Measurements from ENCODE around the gene KRT1. TPM values are rescaled to one million over a fixed set of nuclear protein-coding genes. Genes with fewer than 3 reads are reported as not detected.

The KRT1 gene
- under 1 TPM in 1 of 2 experiments, not detected in 1; 0.67 TPM for total RNA-seq
- 10 to 100 TPM; 21.0 to 25.5 TPM for polyA plus RNA-seq

- Mint-ChIP-seq H3K27ac (peak within 1 kb of the TSS in 3 of 7 donors; percentile 14 to 77 (median 43)), H3K4me1 (peaks cover 5 to 21% (median 15%) of the 10 kb centered on the region in 4 donors), H3K9me3 (no peaks in the 10 kb centered on the region), H3K27me3 (peaks cover 8 to 23% of the 10 kb centered on the region in 2 donors), H3K4me3 (peak within 1 kb of the TSS in 2 of 8 donors; percentile 2 to 51), H3K36me3 (no peaks in the 10 kb centered on the region)
- Histone ChIP-seq H3K27me3 (ENCODE audit: insufficient read depth, low read length) (no peaks in the 10 kb centered on the region), H3K27ac (ENCODE audit: low read depth, low read length) (no peak within 1 kb of the TSS), H3K4me1 (ENCODE audit: insufficient read depth, low read length) (peaks cover 11% of the 10 kb centered on the region), H3K36me3 (ENCODE audit: insufficient read depth, low read length) (no peaks in the 10 kb centered on the region), H3K4me3 (ENCODE audit: low read length in 2 of 2) (no peak within 1 kb of the TSS), H3K9me3 (ENCODE audit: control insufficient read depth in 1 of 2, low read length in 2 of 2) (no peaks in the 10 kb centered on the region)
- intact Hi-C loops (cut with micrococcal nuclease) = no loop called here
- CTCF ChIA-PET (ENCODE audit: partially characterized antibody) = interaction anchor here (1.3 to 1.4 kb wide), 2 partner anchors 68 to 190 kb away, joined by 3 to 4 read pairs; no protein-coding TSS in a partner anchor
- DNase-seq = no peak
- POLR2A ChIA-PET (ENCODE audit: partially characterized antibody) = no interaction called here
These were observed at the start of gene KRT1 for GRCh38 chr12:52680363-52680762. Gene KRT1, minus strand, starts transcription at chr12:52680407. Its CDS starts 59 bp downstream, at chr12:52680348.

DNA sequence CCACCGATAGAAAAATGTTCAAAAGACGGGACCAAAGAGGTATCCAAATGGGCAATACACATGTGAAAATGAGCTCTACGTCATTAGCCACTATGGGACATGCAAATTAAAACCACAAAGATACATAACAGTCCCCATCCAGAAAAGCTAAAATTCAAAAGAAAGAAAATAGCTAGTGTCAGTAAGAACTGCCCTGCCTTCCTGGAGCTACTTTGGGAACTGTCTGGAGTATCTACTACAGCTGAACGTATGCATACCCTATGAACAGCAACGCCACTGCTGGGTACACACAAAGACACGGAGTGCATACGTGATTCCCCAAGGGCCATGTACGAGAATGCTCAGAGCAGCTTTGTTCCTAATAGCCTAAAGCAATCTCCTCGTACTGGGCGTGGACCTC is 48.9 kb upstream of the KRT1 start:
- Mint-ChIP-seq H3K4me3 (no peak overlapping the region), H3K27me3 (peaks cover 4 to 16% of the 10 kb centered on the region in 2 donors), H3K36me3 (no peaks in the 10 kb centered on the region), H3K9me3 (peaks cover 0 to 2% (median 0%) of the 10 kb centered on the region in 8 donors), H3K4me1 (no peaks in the 10 kb centered on the region), H3K27ac (no peak overlapping the region)
- no peak overlapping the region for H3K4me3 ChIP-seq (ENCODE audit: low read length in 2 of 2)
- no peaks in the 10 kb centered on the region for H3K36me3 ChIP-seq (ENCODE audit: insufficient read depth, low read length)
- ChIA-PET CTCF (ENCODE audit: partially characterized antibody) (no interaction called here), POLR2A (ENCODE audit: partially characterized antibody) (no interaction called here)
- no peaks in the 10 kb centered on the region for H3K27me3 ChIP-seq (ENCODE audit: insufficient read depth, low read length)
- no peak for DNase-seq
- H3K4me1 ChIP-seq (ENCODE audit: insufficient read depth, low read length) = no peaks in the 10 kb centered on the region
- no peaks in the 10 kb centered on the region for H3K9me3 ChIP-seq (ENCODE audit: control insufficient read depth in 1 of 2, low read length in 2 of 2)
- H3K27ac ChIP-seq (ENCODE audit: low read depth, low read length) = no peak overlapping the region
- intact Hi-C loops (cut with micrococcal nuclease) = no loop called here

DNA sequence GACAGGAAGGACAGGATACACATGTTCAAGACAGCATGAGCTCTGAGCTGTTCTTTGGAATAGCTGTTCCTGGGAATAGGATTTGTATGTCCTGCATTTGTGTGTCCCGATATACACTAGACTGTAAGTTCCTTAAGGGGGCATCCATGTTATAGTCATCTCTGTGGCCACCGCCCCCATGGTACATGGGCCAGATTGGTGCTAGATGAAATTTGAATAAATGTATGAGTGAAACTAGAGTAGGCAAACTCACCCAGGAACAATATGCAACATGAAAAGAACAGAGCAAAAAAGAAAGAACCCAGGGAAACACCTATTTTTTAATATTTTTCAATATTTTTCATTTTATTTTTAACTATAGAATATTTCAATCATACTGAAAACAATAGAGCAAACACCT is 48.2 kb upstream of the KRT1 start:
- DNase-seq = no peak
- no peak overlapping the region for H3K4me3 Mint-ChIP-seq
- no peaks in the 10 kb centered on the region for H3K27me3 ChIP-seq (ENCODE audit: insufficient read depth, low read length)
- no peaks in the 10 kb centered on the region for H3K4me1 Mint-ChIP-seq
- H3K27ac ChIP-seq (ENCODE audit: low read depth, low read length) = no peak overlapping the region
- ChIA-PET POLR2A (ENCODE audit: partially characterized antibody) (no interaction called here), CTCF (ENCODE audit: partially characterized antibody) (no interaction called here)
- no peak overlapping the region for H3K27ac Mint-ChIP-seq
- H3K27me3 Mint-ChIP-seq = peaks cover 4 to 13% of the 10 kb centered on the region in 2 donors
- H3K36me3 ChIP-seq (ENCODE audit: insufficient read depth, low read length) = no peaks in the 10 kb centered on the region
- intact Hi-C loops (cut with micrococcal nuclease) = no loop called here
- no peaks in the 10 kb centered on the region for H3K36me3 Mint-ChIP-seq
- no peaks in the 10 kb centered on the region for H3K4me1 ChIP-seq (ENCODE audit: insufficient read depth, low read length)
- H3K9me3 ChIP-seq (ENCODE audit: control insufficient read depth in 1 of 2, low read length in 2 of 2) = no peaks in the 10 kb centered on the region
- H3K4me3 ChIP-seq (ENCODE audit: low read length in 2 of 2) = no peak overlapping the region
- H3K9me3 Mint-ChIP-seq = peaks cover 0 to 2% (median 0%) of the 10 kb centered on the region in 8 donors

DNA sequence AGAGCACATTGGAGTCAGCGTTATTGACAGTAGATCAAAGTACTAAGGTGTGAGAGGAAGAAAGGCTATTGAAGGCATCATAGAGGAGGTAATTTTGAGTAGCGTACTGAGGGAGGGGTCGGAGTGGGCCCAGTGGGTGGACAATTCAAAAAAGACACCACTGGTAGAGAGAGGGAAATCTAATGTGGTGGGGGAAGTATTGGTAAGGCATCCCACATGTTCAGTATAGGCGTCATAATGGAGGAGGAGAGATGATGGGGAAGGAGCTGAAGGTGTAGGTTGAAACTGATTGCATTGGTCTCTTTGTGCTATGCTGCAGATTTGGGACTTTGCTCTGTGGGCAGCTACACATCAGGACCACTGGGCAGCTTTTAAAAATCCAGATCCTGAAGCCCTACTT is 46.8 kb upstream of the KRT1 start:
- ChIA-PET CTCF (ENCODE audit: partially characterized antibody) (no interaction called here), POLR2A (ENCODE audit: partially characterized antibody) (no interaction called here)
- H3K27me3 ChIP-seq (ENCODE audit: insufficient read depth, low read length) = no peaks in the 10 kb centered on the region
- no peak overlapping the region for H3K27ac Mint-ChIP-seq
- no peak overlapping the region for H3K27ac ChIP-seq (ENCODE audit: low read depth, low read length)
- H3K27me3 Mint-ChIP-seq = peaks cover 4 to 15% of the 10 kb centered on the region in 2 donors
- H3K4me3 Mint-ChIP-seq = no peak overlapping the region
- intact Hi-C loops (cut with micrococcal nuclease) = no loop called here
- no peak overlapping the region for H3K4me3 ChIP-seq (ENCODE audit: low read length in 2 of 2)
- H3K4me1 Mint-ChIP-seq = no peaks in the 10 kb centered on the region
- no peaks in the 10 kb centered on the region for H3K4me1 ChIP-seq (ENCODE audit: insufficient read depth, low read length)
- H3K36me3 ChIP-seq (ENCODE audit: insufficient read depth, low read length) = no peaks in the 10 kb centered on the region
- H3K9me3 Mint-ChIP-seq = peaks cover 0 to 2% (median 0%) of the 10 kb centered on the region in 8 donors
- no peaks in the 10 kb centered on the region for H3K36me3 Mint-ChIP-seq
- no peaks in the 10 kb centered on the region for H3K9me3 ChIP-seq (ENCODE audit: control insufficient read depth in 1 of 2, low read length in 2 of 2)
- no peak for DNase-seq

- DNase-seq = no peak
- CTCF ChIA-PET (ENCODE audit: partially characterized antibody) = no interaction called here
- Histone ChIP-seq H3K27ac (ENCODE audit: low read depth, low read length) (no peak overlapping the region), H3K4me1 (ENCODE audit: insufficient read depth, low read length) (no peaks in the 10 kb centered on the region), H3K9me3 (ENCODE audit: control insufficient read depth in 1 of 2, low read length in 2 of 2) (no peaks in the 10 kb centered on the region), H3K4me3 (ENCODE audit: low read length in 2 of 2) (no peak overlapping the region), H3K36me3 (ENCODE audit: insufficient read depth, low read length) (no peaks in the 10 kb centered on the region), H3K27me3 (ENCODE audit: insufficient read depth, low read length) (no peaks in the 10 kb centered on the region)
- no peak overlapping the region for H3K4me3 Mint-ChIP-seq
- intact Hi-C loops (cut with micrococcal nuclease) = no loop called here
- no peaks in the 10 kb centered on the region for H3K36me3 Mint-ChIP-seq
- H3K27me3 Mint-ChIP-seq = peaks cover 4 to 19% of the 10 kb centered on the region in 2 donors
- POLR2A ChIA-PET (ENCODE audit: partially characterized antibody) = no interaction called here
- H3K4me1 Mint-ChIP-seq = no peaks in the 10 kb centered on the region
- no peak overlapping the region for H3K27ac Mint-ChIP-seq
- H3K9me3 Mint-ChIP-seq = peaks cover 0 to 2% (median 0%) of the 10 kb centered on the region in 8 donors
These were observed 46.2 kb upstream of the KRT1 start for GRCh38 chr12:52726451-52726850.

- Mint-ChIP-seq H3K27me3 (peaks cover 4 to 9% of the 10 kb centered on the region in 2 donors), H3K9me3 (no peaks in the 10 kb centered on the region), H3K4me3 (no peak overlapping the region), H3K4me1 (no peaks in the 10 kb centered on the region), H3K27ac (no peak overlapping the region), H3K36me3 (no peaks in the 10 kb centered on the region)
- Histone ChIP-seq H3K4me3 (ENCODE audit: low read length in 2 of 2) (no peak overlapping the region), H3K27me3 (ENCODE audit: insufficient read depth, low read length) (no peaks in the 10 kb centered on the region), H3K27ac (ENCODE audit: low read depth, low read length) (no peak overlapping the region), H3K9me3 (ENCODE audit: control insufficient read depth in 1 of 2, low read length in 2 of 2) (no peaks in the 10 kb centered on the region), H3K36me3 (ENCODE audit: insufficient read depth, low read length) (no peaks in the 10 kb centered on the region), H3K4me1 (ENCODE audit: insufficient read depth, low read length) (no peaks in the 10 kb centered on the region)
- no peak for DNase-seq
- CTCF ChIA-PET (ENCODE audit: partially characterized antibody) = no interaction called here
- POLR2A ChIA-PET (ENCODE audit: partially characterized antibody) = no interaction called here
- intact Hi-C loops (cut with micrococcal nuclease) = no loop called here
These were observed 44.2 kb upstream of the KRT1 start for GRCh38 chr12:52724384-52724783.

DNA sequence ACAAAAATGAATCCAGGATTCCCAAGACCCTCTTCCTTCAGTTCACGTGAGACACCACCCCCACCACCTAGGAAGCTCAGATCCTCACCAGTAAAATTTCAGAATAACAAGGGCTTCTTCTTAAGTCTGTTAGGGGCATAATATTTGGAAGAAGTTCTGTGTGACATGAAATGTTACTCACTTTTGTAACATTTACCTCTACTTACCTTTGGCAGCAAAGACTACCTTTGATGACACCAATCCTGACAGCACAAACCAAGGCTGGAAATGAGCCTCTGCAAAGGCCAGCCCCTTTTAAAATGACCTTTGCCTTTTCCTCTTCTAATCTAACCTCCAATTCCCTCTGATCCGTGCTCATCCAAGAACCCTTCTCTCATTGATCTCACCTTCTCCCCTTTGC is 42.5 kb upstream of the KRT1 start:
- no peaks in the 10 kb centered on the region for H3K27me3 ChIP-seq (ENCODE audit: insufficient read depth, low read length)
- H3K9me3 Mint-ChIP-seq = no peaks in the 10 kb centered on the region
- peaks cover 4 to 9% of the 10 kb centered on the region in 2 donors for H3K27me3 Mint-ChIP-seq
- H3K9me3 ChIP-seq (ENCODE audit: control insufficient read depth in 1 of 2, low read length in 2 of 2) = no peaks in the 10 kb centered on the region
- no peaks in the 10 kb centered on the region for H3K36me3 ChIP-seq (ENCODE audit: insufficient read depth, low read length)
- ChIA-PET POLR2A (ENCODE audit: partially characterized antibody) (no interaction called here), CTCF (ENCODE audit: partially characterized antibody) (no interaction called here)
- no peaks in the 10 kb centered on the region for H3K36me3 Mint-ChIP-seq
- H3K27ac Mint-ChIP-seq = no peak overlapping the region
- no peak overlapping the region for H3K27ac ChIP-seq (ENCODE audit: low read depth, low read length)
- H3K4me3 ChIP-seq (ENCODE audit: low read length in 2 of 2) = no peak overlapping the region
- no peaks in the 10 kb centered on the region for H3K4me1 Mint-ChIP-seq
- H3K4me1 ChIP-seq (ENCODE audit: insufficient read depth, low read length) = no peaks in the 10 kb centered on the region
- no peak overlapping the region for H3K4me3 Mint-ChIP-seq
- intact Hi-C loops (cut with micrococcal nuclease) = no loop called here
- DNase-seq = no peak

All from CD4-positive, alpha-beta memory T cell (primary cell).